Dermis blood vessel endothelial cell (primary cell): ENCODE results near the gene ATP1A4. TPM values are rescaled to one million over a fixed set of nuclear protein-coding genes. Genes with fewer than 3 reads are reported as not detected.
A peak's percentile ranks its signal among the peaks of the same experiment; 100 is the strongest.

Source experiments
- DNase-seq: peaks from one replicate; pipeline ENCODE4 v3.0.0; 2010
- total RNA-seq: library from RNA; depleted of rRNA; stranded (reverse); fragments of >200 nt; gene quantifications from 2 replicates; pipeline ENCODE4 v1.2.3, GENCODE V29; 2014

Gene ATP1A4
- total RNA-seq, 1 donor from 2014 or later = not detected

DNA sequence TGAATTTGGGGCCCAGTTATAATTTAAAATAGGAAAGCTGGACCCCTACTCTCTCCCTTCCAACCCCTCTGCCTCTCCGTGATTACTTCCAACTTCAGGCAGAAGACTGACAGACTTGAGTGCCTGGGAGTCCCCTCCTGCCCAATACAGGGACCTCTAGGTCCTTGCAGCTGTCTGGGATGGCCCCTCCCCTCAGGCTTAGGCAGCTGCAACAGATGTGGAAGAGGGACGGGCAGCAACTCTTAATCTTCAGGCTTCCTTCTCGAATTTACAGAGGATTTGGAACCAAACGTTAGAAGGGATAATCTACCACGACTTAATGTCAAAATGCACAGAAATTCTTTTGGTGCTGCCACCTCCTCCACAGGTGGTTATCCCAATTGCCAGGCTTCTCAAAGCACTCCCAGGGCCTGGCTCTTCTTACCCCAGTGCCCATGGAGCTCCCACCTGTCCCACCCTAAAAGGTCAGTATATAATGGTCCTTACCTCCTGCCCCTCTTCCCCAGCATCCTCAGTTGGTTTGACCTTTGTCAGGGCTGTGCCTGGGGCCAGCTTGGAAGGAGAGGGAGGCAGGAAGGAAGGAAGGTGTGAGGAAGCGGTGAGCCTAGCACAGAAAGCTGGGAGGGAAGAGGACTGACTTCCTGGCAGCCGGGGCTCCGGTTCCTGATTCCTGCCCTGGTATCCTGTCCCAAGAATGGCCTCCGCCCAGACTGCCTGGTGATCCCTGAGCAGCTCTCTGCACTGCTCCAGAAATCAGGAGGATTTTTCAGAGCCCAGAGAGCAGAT is 56.6 kb downstream of the ATP1A4 start:
- DNase-seq = peak; percentile 60

DNA sequence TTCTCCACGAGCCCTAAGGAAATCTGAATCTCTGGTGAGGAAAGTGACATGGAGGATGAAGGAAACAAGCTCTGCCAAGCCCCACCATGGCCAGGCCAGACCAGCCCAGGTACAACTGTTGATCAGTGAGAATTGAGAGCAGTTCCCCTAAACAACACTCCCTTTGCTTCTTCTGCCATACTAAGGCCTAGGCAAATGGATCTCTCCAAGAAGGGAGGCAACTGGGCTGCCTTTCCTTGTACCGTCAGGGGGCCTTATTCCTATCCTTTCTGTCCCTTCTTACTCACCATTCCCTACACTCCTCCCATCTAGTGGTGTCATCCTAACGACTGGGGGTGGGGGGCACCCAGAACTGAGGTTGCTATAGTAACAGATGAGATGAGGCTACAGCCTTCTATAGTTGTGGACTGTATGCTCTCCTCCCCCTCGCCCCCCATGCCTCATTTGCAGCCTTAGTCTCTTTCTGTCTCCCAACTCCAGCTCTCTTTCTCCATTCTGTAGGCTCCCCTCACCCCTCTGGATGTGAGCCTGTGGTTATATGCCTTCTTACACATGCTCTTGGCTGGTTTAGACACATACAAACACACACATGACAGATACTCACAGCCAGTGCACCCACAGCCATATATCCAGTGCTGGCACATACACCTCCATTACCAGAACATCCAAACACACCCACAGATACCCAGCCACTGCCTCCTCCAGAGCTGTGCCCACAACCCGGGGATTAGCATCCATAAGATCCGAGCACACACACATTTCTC is 57.3 kb downstream of the ATP1A4 start:
- no peak for DNase-seq

GRCh38 chr1:160209321-160210046 is 58.1 kb downstream of the ATP1A4 start:
- DNase-seq = peak; percentile 44

DNA sequence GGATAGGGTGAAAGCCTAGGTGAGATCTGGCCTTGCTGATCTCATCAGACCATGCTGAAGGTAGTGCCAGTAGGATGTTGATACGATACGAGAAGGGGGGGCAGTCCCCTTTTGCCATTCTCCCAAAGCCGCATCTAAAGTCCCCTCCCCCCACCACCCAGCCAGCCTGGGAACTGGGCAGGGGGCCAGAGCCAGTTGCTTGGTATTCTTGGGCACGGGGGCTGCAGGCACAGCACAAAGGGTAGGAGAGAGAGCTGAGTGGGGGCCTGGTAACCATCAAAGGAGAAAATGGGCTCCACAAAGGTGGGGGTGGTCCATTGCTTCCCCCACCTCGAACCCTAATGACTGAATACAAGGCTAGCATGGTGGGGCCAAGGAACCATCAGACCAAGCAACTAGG is 59.2 kb downstream of the ATP1A4 start:
- no peak for DNase-seq

- no peak for DNase-seq
Observed at GRCh38 chr1:160211046-160211790, 59.8 kb downstream of the ATP1A4 start.

- no peak for DNase-seq
Observed at GRCh38 chr1:160214481-160215140, 63.2 kb downstream of the ATP1A4 start.

- DNase-seq = no peak
Observed at GRCh38 chr1:160216301-160216700, 64.9 kb downstream of the ATP1A4 start.

GRCh38 chr1:160217481-160218051 is 66.2 kb downstream of the ATP1A4 start:
- peak; percentile 17 for DNase-seq

DNA sequence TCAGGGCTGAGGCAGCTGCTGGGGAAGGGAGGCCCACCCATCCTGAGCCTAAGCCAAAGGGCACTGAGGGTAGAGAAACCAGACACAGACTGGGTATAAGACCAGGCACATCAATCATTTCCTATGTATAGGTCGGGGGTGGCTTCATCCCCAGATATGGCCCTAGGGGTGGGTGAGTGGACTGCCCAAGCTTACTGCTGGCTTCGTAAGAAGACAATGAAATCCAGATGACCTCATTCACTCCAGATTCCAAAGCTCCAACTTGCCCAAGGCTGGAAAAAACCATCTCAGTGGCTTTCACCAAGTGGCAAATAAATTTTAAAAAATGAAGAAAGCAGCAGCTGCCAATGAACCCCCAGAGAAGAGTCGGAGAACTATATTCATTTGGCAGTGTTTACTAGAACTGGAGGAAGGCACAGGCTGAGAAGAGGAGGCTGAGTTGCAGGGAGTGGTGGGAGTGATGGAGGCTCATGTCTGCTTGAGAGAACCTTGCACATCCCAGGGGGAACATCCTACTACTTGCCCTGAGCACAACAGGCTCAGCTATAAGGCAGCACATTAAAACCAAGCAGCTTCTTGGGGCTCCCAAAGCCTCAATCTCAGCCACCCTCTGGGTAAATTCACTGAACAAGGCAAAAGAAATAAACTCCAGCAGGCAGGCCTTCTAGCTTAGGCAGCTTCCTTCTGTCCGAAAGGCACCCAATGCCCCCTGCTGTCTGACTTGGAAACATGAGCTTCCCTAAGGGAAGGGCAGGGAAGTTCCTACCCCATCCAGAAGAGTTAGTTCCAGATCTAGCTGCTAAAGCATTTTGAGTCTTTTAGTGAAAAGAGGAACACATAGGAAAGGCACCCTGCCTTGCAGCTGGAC is 67.9 kb downstream of the ATP1A4 start:
- DNase-seq = peak; percentile 85

- no peak for DNase-seq
Observed at GRCh38 chr1:160220301-160220700, 68.9 kb downstream of the ATP1A4 start.

DNA sequence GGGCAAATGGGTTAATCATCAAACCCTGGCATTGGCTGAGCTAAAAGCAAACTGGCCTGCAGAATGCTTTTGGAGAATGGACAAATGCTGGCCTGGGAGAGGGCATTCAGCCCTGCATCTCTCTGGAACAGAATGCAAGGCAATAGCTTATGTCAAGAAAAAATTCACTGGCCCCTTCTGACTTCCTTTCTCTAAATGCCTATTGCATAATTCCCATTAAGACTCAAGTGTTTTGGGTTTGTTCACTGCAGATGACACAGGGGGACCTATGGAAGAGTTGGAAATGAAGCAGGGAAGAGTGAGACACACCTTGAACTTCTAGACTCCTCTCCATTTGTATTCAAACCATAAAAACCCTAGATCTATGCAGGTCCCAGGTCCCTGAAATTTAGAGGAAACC is 69.7 kb downstream of the ATP1A4 start:
- DNase-seq = no peak

- no peak for DNase-seq
Observed at GRCh38 chr1:160222546-160222945, 71.1 kb downstream of the ATP1A4 start.

DNA sequence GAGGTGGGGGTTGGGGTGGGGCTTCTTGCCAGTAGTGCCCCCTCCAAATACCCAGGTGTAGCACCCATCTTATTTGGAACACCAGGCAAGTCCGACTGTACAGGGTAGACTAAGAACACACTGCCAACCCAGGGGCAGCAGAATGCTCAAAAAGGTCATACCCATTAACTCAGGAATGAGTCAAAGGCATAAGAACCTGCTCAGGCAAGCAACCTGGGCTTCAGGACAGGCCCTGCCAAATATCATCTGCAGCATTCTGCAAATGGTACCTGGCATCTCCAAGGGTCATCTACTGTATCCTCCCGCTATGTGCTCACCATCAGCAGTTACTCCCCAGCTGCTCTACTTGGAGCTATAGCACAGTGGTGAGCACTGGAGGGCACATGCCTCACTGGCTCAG is 73.2 kb downstream of the ATP1A4 start:
- no peak for DNase-seq

DNA sequence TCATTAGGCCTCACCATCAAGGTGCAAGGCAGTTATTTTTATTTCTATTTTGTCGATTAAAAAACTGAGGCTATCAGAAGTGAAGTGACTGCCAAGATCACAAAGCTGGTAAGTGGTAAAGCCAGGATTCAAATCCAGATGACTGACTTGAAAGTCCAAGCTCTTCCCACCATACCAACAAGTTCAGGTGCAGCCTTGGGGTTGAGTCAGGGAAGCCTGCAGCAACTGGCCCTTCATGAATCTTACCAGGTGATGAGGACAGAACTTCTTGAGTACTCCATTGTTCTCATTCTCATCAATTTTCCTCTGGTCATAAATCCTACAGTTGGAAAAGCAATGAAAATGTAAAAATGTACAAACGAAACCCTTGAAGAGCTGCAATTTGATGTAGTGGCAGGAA is 73.9 kb downstream of the ATP1A4 start:
- no peak for DNase-seq

GRCh38 chr1:160226623-160227022 is 75.2 kb downstream of the ATP1A4 start:
- no peak for DNase-seq

GRCh38 chr1:160227034-160227433 is 75.6 kb downstream of the ATP1A4 start:
- DNase-seq = no peak

- no peak for DNase-seq
Observed at GRCh38 chr1:160227561-160227960, 76.2 kb downstream of the ATP1A4 start.

DNA sequence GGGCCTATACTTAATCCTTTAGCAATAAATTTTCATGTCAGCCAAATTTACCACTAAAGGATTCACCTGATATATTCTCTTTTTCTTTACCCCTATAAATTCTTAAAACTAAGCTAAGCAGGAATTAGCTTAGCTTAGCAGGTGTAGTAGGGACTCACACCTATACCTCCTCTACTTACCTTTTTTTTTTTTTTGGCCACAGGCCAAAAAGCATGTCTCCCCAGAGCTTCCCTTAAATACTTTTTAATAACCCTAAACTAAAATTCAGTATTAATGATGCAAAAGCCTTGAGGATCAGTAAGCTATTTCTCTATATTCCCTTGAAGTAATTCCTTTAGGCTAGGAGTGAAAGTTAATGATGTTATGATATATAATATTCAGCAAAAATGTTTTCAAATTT is 77.0 kb downstream of the ATP1A4 start:
- no peak for DNase-seq

DNA sequence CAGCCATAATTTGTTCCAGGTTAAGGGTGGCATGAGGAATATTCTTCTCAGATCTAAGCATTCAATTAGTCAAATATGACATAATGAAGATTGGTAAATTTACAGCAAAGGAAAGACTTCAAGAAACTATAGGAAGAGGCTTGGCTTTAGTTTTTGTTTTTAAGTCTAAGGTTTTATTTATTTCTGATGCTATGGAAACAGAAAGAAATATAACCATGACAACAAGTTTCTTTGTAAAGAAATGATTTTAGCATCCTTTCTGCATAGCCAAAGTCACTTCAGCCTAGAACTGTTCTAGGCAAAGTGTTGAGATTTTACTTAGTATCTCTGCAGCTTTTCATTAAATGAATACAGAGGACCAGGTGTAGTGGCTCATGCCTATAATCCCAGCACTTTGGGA is 81.5 kb downstream of the ATP1A4 start:
- DNase-seq = no peak
